ENCODE data around the gene UHRF1. TPM values are rescaled to one million over a fixed set of nuclear protein-coding genes. Genes with fewer than 3 reads are reported as not detected.

The UHRF1 gene
- total RNA-seq, 1 experiment from 2014 or later, result 65.6 TPM

DNA sequence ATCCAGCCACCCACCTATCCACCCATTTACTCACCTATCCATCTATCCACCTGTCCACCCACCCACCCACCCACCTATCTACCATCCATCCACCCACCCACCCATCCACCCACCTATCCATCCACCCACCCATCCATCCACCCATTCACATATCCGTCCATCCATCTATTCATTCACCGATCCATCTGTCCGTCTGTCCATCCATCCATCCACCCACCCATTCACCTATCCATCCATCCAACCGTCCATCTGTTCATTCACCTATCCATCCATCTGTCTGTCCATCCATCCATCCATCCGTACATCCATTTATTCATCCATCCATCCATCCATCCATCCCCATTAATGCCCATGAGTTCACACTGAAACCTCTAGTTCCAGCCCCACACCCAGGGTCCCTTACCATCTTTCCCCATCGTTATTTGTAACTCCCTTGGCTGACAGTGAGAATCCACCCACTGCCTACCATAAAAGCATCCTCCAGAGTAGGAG lies 90.9 kb downstream of the UHRF1 start:
- in situ Hi-C loops (cut with HindIII; ENCODE audit: low pct_unique_long_range_greater_than_20kb, low sequenced_read_pairs), result no loop called here
- DNase-seq (ENCODE audit: low read depth), result no peak

DNA sequence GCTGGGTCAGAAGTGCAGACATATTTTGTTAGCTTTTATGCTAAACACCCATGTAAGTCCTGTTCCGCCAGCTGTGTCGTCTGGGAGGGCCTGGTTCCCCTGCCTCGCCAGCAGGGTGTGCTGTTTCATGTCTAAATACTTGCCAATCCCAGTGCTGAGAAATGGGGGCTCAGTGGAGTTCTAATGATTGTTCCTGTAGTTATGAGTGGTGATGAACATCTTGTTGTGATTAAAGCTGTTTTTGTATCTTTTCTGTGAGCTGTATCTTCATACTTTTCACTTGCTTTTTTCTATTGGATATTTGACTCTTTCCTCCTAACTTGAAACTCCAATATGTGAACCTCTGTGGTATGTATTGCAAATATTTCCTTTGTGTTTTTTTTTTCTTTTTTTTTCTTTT lies 92.3 kb downstream of the UHRF1 start:
- in situ Hi-C loops (cut with HindIII; ENCODE audit: low pct_unique_long_range_greater_than_20kb, low sequenced_read_pairs), result no loop called here
- no peak for DNase-seq (ENCODE audit: low read depth)

DNA sequence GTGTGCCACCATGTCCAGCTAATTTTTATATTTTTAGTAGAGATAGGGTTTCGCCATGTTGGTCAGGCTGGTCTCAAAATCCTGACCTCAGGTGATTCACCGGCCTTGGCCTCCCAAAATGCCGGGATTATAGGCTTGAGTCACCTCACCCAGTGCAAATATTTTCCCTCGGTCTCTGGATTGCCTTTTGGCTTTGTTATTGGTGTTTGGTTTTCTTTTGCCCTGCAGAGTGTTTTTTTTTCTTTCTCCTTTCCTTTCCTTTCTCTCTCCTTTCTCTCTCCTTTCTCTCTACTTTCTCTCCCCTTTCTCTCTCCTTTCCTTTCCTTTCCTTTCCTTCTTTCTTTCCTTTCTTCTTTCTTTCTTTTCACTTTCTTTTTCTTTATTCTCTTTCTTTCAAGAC lies 92.8 kb downstream of the UHRF1 start:
- in situ Hi-C loops (cut with HindIII; ENCODE audit: low pct_unique_long_range_greater_than_20kb, low sequenced_read_pairs), result no loop called here
- no peak for DNase-seq (ENCODE audit: low read depth)

DNA sequence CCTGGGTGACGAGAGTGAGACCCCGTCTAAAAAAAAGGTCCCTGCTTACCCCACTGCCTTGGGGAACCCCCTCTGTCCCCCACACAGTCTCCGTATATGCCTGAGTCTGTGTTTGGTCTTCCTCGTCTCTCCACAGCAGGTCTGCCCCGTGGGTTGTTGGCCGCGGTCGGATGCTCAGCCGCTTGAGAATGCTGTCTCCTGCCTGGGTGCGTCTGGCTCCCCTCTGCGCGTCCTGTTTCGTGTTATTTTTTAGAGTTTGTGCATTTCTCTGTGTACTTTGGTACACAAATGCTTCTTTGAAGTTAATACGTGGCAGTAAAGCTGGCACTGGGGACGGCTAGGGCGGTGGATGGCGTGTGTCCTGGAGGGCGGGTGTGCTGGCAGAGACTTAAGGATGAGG lies 94.5 kb downstream of the UHRF1 start:
- DNase-seq (ENCODE audit: low read depth), result no peak
- in situ Hi-C loops (cut with HindIII; ENCODE audit: low pct_unique_long_range_greater_than_20kb, low sequenced_read_pairs), result no loop called here

DNA sequence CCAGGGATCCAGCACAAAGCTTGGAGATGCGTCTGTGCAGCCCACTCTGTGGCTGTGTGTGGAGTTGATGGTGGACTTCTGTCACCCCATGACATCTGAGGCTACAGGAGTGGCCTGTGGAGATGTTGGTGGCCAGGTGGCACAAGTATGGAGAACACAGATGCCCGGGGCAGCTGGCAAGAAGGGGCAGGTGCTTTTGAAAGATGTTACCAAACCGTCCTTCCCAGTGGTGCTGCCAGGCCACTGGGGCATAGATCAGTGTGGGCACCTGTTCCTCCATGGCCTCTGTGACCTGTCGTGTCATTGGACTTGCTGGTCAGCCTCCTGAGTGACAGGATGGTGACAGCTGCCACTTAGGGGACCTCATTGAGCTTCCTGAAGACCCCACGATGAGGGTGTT lies 95.8 kb downstream of the UHRF1 start:
- DNase-seq (ENCODE audit: low read depth), result no peak
- in situ Hi-C loops (cut with HindIII; ENCODE audit: low pct_unique_long_range_greater_than_20kb, low sequenced_read_pairs), result no loop called here

DNA sequence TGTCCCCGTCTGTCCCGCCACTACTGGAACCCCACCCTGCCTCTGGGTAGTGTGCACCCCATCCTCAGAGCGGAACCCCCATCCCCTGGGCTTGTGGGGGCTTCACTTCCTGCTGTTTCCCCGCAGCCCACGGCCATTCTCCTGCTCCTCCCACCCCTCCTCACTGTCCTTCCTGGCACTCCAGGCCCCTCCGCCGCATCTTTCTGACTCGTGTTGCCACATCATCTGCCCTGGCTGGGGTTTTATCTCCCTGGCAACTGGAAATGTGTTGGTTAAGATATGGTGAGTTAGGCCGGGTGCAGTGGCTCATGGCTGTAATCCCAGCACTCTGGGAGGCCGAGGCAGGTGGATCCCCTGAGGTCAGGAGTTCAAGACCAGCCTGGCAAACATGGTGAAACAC lies 96.9 kb downstream of the UHRF1 start:
- no peak for DNase-seq (ENCODE audit: low read depth)
- in situ Hi-C loops (cut with HindIII; ENCODE audit: low pct_unique_long_range_greater_than_20kb, low sequenced_read_pairs), result no loop called here

DNA sequence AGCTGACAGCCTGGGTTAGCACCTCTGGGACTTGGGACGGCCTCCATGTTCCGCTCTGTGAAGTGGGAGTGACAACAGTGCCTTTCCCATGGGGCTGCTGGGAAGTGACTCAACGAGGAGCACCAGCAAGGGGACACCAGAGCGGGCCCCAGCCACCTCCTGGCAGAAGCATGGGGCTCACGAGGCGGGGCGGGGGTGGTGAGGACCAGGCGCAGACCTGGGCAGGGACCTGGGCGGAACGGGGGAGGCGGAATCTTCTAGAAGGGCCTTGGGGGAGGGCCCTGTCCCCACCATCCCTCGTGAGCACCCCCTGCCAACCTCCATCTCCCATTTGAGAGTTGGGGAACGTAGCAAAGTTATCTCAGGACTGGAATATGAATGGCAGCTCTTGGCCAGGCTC lies 97.5 kb downstream of the UHRF1 start:
- DNase-seq (ENCODE audit: low read depth), result no peak
- in situ Hi-C loops (cut with HindIII; ENCODE audit: low pct_unique_long_range_greater_than_20kb, low sequenced_read_pairs), result no loop called here

Other genes with a start within 250 kb of the UHRF1 start
- 379 and 415 TPM in 2 replicates for gene MYDGF, start 239.2 kb upstream of the UHRF1 start, total RNA-seq (2014; rRNA removed; shearing (Covaris generic); ENCODE audit: low replicate concordance)
- gene DPP9, start 185.7 kb upstream of the UHRF1 start, total RNA-seq (2014; rRNA removed; shearing (Covaris generic); ENCODE audit: low replicate concordance), result 36.6 and 64.2 TPM in 2 replicates
- gene FEM1A, start 117.8 kb upstream of the UHRF1 start, total RNA-seq (2014; rRNA removed; shearing (Covaris generic); ENCODE audit: low replicate concordance), result 10.5 and 13.3 TPM in 2 replicates
- 2.6 and 10.5 TPM in 2 replicates for gene TICAM1, start 77.8 kb upstream of the UHRF1 start, total RNA-seq (2014; rRNA removed; shearing (Covaris generic); ENCODE audit: low replicate concordance)
- 320 and 387 TPM in 2 replicates for gene PLIN3, start 41.8 kb upstream of the UHRF1 start, total RNA-seq (2014; rRNA removed; shearing (Covaris generic); ENCODE audit: low replicate concordance)
- not detected in 2 replicates for gene ARRDC5, start 6.6 kb upstream of the UHRF1 start, total RNA-seq (2014; rRNA removed; shearing (Covaris generic); ENCODE audit: low replicate concordance)
- gene KDM4B, start 59.6 kb downstream of the UHRF1 start, total RNA-seq (2014; rRNA removed; shearing (Covaris generic); ENCODE audit: low replicate concordance), result 21.0 and 29.2 TPM in 2 replicates

All from Caki2 (cell line).